IMR-90 (cell line): Measurements from ENCODE around the gene USP4. TPM values are rescaled to one million over a fixed set of nuclear protein-coding genes. Genes with fewer than 3 reads are reported as not detected.

Experiments used
- ATAC-seq: fragments of 200-7000 bp; cut with Tn5 transposase; 2 replicates; pipeline ENCODE4 v1.9.1; 2020; ENCODE audit warnings: low read depth, mild to moderate bottlenecking, moderate library complexity
- BruUV-seq: library from RNA; stranded (reverse); fragments of 400-500 nt; replicated peaks from 2 replicates; lab custom pipeline; 2021; lab: Mats Ljungman, UMichigan
- CTCF ChIA-PET: fragments of 300-600 bp; formaldehyde crosslinking; extraction: SDS; loops from one replicate; lab custom pipeline; 2021; ENCODE audit warnings: antibody characterized with exemption; lab: Yijun Ruan, JAX
- POLR2A ChIA-PET: fragments of 300-600 bp; sonication (Branson Sonifier 250); formaldehyde crosslinking; loops from one replicate; lab custom pipeline; 2022; ENCODE audit warnings: antibody characterized with exemption; ENCODE audit not compliant: unreplicated experiment; lab: Charles Lee
- DNase-seq: peaks from one replicate; pipeline ENCODE4 v3.0.0; 2013
- H2AFZ ChIP-seq: replicated peaks from 2 replicates; pipeline ENCODE3; 2013; ENCODE audit warnings: low read length, mild to moderate bottlenecking; ENCODE audit not compliant: poor library complexity
- H2AK5ac ChIP-seq: 2 replicates; pipeline ENCODE4 v1.6.1; 2013; ENCODE audit warnings: low read depth, low read length, inconsistent platforms
- H2AK9ac ChIP-seq: replicated peaks from 2 replicates; pipeline ENCODE3; 2013; ENCODE audit warnings: mild to moderate bottlenecking, low read depth, low read length, moderate library complexity; ENCODE audit not compliant: poor library complexity
- H2BK120ac ChIP-seq: 2 replicates; pipeline ENCODE4 v1.6.1; 2013; ENCODE audit warnings: low read depth, low read length, inconsistent platforms
- H2BK15ac ChIP-seq: 3 replicates; pipeline ENCODE4 v1.6.1; 2013; ENCODE audit warnings: low read depth, low read length, inconsistent platforms
- H2BK20ac ChIP-seq: 2 replicates; pipeline ENCODE4 v1.6.1; 2013; ENCODE audit warnings: low read depth, mild to moderate bottlenecking, inconsistent platforms, low read length, moderate library complexity
- H2BK5ac ChIP-seq: 2 replicates; pipeline ENCODE4 v1.6.1; 2013; ENCODE audit warnings: mild to moderate bottlenecking, low read depth, low read length, inconsistent platforms; ENCODE audit not compliant: poor library complexity, severe bottlenecking
- H3K14ac ChIP-seq: replicated peaks from 2 replicates; pipeline ENCODE4 v1.6.1; 2013; ENCODE audit warnings: low read depth, low read length, inconsistent platforms
- H3K18ac ChIP-seq: 2 replicates; pipeline ENCODE4 v1.6.1; 2013; ENCODE audit warnings: low read depth, low read length, control low read depth
- H3K23ac ChIP-seq: 2 replicates; pipeline ENCODE4 v1.6.1; 2013; ENCODE audit warnings: low read depth, low read length, inconsistent platforms
- H3K27ac ChIP-seq: 2 replicates; pipeline ENCODE4 v1.5.1; 2013; ENCODE audit warnings: mild to moderate bottlenecking, control low read depth, low read length; ENCODE audit not compliant: insufficient read depth
- H3K27me3 ChIP-seq: 2 replicates; pipeline ENCODE4 v1.6.1; 2013; ENCODE audit warnings: low read length; ENCODE audit not compliant: control insufficient read depth, insufficient read depth
- H3K36me3 ChIP-seq: 2 replicates; pipeline ENCODE4 v1.6.1; 2013; ENCODE audit warnings: low read length, mixed read lengths; ENCODE audit not compliant: control insufficient read depth, insufficient read depth
- H3K4ac ChIP-seq: 2 replicates; pipeline ENCODE4 v1.6.1; 2013; ENCODE audit warnings: low read depth, low read length, inconsistent platforms
- H3K4me1 ChIP-seq: 2 replicates; pipeline ENCODE4 v1.6.1; 2013; ENCODE audit warnings: low read length, mixed read lengths; ENCODE audit not compliant: control insufficient read depth, insufficient read depth
- H3K4me2 ChIP-seq: 2 replicates; pipeline ENCODE4 v1.6.1; 2013; ENCODE audit warnings: low read depth, mild to moderate bottlenecking, control low read depth, low read length, moderate library complexity
- H3K4me3 ChIP-seq: 2 replicates; pipeline ENCODE4 v1.5.1; 2013; ENCODE audit warnings: low read depth, mild to moderate bottlenecking, control low read depth, low read length, moderate library complexity; ENCODE audit not compliant: insufficient read depth
- H3K56ac ChIP-seq: 2 replicates; pipeline ENCODE4 v1.6.1; 2013; ENCODE audit warnings: low read length, inconsistent platforms; ENCODE audit not compliant: insufficient read depth; ENCODE audit errors: extremely low read depth
- H3K79me1 ChIP-seq, 2 experiments: 2 replicates each; pipeline ENCODE4 v1.6.1; 2013; ENCODE audit warnings: low read length in 2 of 2, inconsistent platforms in 1 of 2, low read depth in 1 of 2
- H3K9ac ChIP-seq: 2 replicates; pipeline ENCODE4 v1.6.1; 2013; ENCODE audit warnings: low read depth, low read length, control low read depth
- H3K9me1 ChIP-seq: 2 replicates; pipeline ENCODE4 v1.6.1; 2013; ENCODE audit warnings: low read length, inconsistent platforms; ENCODE audit not compliant: insufficient read depth
- H3K9me3 ChIP-seq: 2 replicates; pipeline ENCODE4 v1.6.1; 2013; ENCODE audit warnings: low read length; ENCODE audit not compliant: control insufficient read depth, insufficient read depth
- H4K20me1 ChIP-seq: 2 replicates; pipeline ENCODE4 v1.6.1; 2013; ENCODE audit warnings: low read length, inconsistent platforms; ENCODE audit not compliant: insufficient read depth
- H4K5ac ChIP-seq: 2 replicates; pipeline ENCODE4 v1.6.1; 2013; ENCODE audit warnings: mild to moderate bottlenecking, low read depth, low read length, control low read depth
- H4K8ac ChIP-seq, 2 experiments: 2 replicates each; pipeline ENCODE4 v1.6.1; 2013; ENCODE audit warnings: low read depth in 2 of 2, low read length in 2 of 2, control low read depth in 1 of 2, inconsistent platforms in 1 of 2
- H4K91ac ChIP-seq: 2 replicates; pipeline ENCODE4 v1.6.1; 2013; ENCODE audit warnings: low read depth, low read length, inconsistent platforms; ENCODE audit not compliant: insufficient read depth
- CHD1 ChIP-seq: IDR thresholded peaks from 2 replicates; pipeline ENCODE4 v1.6.1; 2012; ENCODE audit warnings: low read depth, low read length, improper control_type of control experiment
- CTCF ChIP-seq: conservative IDR thresholded peaks from 2 replicates; pipeline ENCODE4 v1.5.1; 2012; ENCODE audit warnings: mild to moderate bottlenecking, low read depth, low read length, improper control_type of control experiment
- FOS ChIP-seq: fragments of 150-350 bp; IDR thresholded peaks from 2 replicates; pipeline ENCODE4 v1.6.1; 2016; ENCODE audit warnings: low read depth, low read length
- NFE2L2 ChIP-seq: fragments of 150-350 bp; IDR thresholded peaks from 2 replicates; pipeline ENCODE4 v1.6.1; 2016; ENCODE audit warnings: low read depth, mild to moderate bottlenecking, low read length
- RAD21 ChIP-seq: IDR thresholded peaks from 2 replicates; pipeline ENCODE4 v1.6.1; 2012; ENCODE audit warnings: low read length, improper control_type of control experiment
- SMC3 ChIP-seq: fragments of 150-350 bp; IDR thresholded peaks from 2 replicates; pipeline ENCODE4 v1.6.1; 2016; ENCODE audit warnings: low read depth, mild to moderate bottlenecking, antibody characterized with exemption, low read length, moderate library complexity
- WGBS, 2 experiments: methylation state at CpG; one replicate each; pipeline versions ENCODE4 v1.1.5 to v1.1.7; 2013; ENCODE audit warnings: missing lambda C conversion rate in 2 of 2; ENCODE audit not compliant: insufficient read length in 1 of 2; ENCODE audit errors: extremely low coverage in 2 of 2; 5-methylcytosine and 5-hydroxymethylcytosine counted together
- dilution Hi-C: fragments of 300-500 bp; cut with HindIII; formaldehyde crosslinking; loops from one replicate; pipeline ENCODE4 v1.14.3; 2018; ENCODE audit warnings: low sequenced_read_pairs; ENCODE audit not compliant: unreplicated experiment
- in situ Hi-C: fragments of 300-500 bp; cut with MboI; formaldehyde crosslinking; loops from 3 replicates; pipeline ENCODE4 v1.14.3; 2019; ENCODE audit warnings: low sequenced_read_pairs, inconsistent platforms, mixed read lengths
- intact Hi-C: fragments of 100-400 bp; cut with micrococcal nuclease; formaldehyde crosslinking; loops from 2 replicates; pipeline ENCODE4 v1.10.0; 2022
- polyA plus RNA-seq, 3 experiments: library from polyadenylated mRNA; depleted of rRNA; stranded (reverse); fragments of >200 nt; gene quantifications; 2 replicates each; pipeline ENCODE4 v1.2.3, GENCODE V29; 2012; ENCODE audit warnings: low replicate concordance in 1 of 3
- total RNA-seq: library from RNA; depleted of rRNA; stranded (reverse); fragments of >200 nt; gene quantifications from 2 replicates; pipeline ENCODE4 v1.2.3, GENCODE V29; 2012

Gene USP4
- total and polyA plus RNA-seq, 2 of the 4 experiments (the other 2 are of a cell fraction): 29.9 to 42.3 TPM

GRCh38 chr3:49359623-49360022 is 19.8 kb upstream of the USP4 start:
- Histone ChIP-seq H2BK5ac (peak overlapping the region; percentile 64), H3K9ac (no peak overlapping the region), H2BK120ac (no peak overlapping the region), H4K91ac (no peak overlapping the region), H3K27ac (peak overlapping the region; percentile 32; the same call in 1 of the 2 replicates), H2BK20ac (no peak overlapping the region), H3K79me1 (peaks cover 28 to 63% of the 10 kb centered on the region in 2 experiments), H2AK9ac (no peak overlapping the region), H4K20me1 (peaks cover 34% of the 10 kb centered on the region), H2AK5ac (no peak overlapping the region), H2AFZ (no peak overlapping the region), H4K8ac (no peak overlapping the region; a peak in 2 of 4 replicates), H4K5ac (no peak overlapping the region), H3K56ac (0 out of 2 replicates have a peak overlapping the region, but pooled peaks have one; percentile 7), H3K4me2 (no peak overlapping the region), H3K27me3 (no peaks in the 10 kb centered on the region), H3K36me3 (peaks cover 44% of the 10 kb centered on the region), H3K4me3 (no peak overlapping the region), H3K23ac (no peak overlapping the region), H3K4ac (peak overlapping the region; percentile 28; the same call in 1 of the 2 replicates), H3K4me1 (peaks cover 29% of the 10 kb centered on the region), H3K14ac (no peak overlapping the region), H3K9me1 (0 out of 2 replicates have a peak, but pooled peaks cover 7% of the 10 kb centered on the region), H2BK15ac (no peak overlapping the region; the same call in 2 of the 3 replicates), H3K9me3 (no peaks in the 10 kb centered on the region), H3K18ac (no peak overlapping the region)
- in situ Hi-C loops (no loop called here), dilution Hi-C loops (no loop called here), intact Hi-C loops (no loop called here)
- ATAC-seq (no peak), DNase-seq (peak; percentile 56)
- TF ChIP-seq FOS (peak; percentile 55; the same call in 1 of the 2 replicates), SMC3 (no peak), CHD1 (no peak), NFE2L2 (no peak), RAD21 (no peak), CTCF (no peak)
- ChIA-PET CTCF (no interaction called here), POLR2A (no interaction called here)
- 100% methylated on average over 1 of the region's 2 CpGs; no CpG with 5 or more reads in 1 of the 2 experiments for WGBS, 2 experiments
- BruUV-seq: TSS peak; percentile 85
